Measurements from ENCODE around the gene RIPOR1.

DNA sequence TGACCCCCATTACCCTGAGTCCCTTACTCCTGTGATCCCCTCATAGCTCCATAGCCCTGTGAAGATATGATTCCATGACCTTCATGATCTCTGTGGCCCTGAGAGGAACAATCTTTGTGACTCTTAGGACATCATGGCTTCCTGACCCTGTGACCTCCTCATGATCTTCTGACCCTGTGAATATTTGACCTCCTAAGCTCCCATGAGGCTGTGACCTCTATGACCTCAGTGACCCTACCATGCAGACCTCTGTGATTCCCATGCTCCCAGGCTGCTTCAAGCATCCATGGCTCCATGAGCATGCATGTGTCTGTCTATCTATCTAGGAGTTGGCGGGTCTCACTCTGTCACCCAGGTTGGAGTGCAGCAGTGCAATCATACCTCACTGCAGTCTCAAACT lies 12.1 kb downstream of the RIPOR1 start:
- TF ChIP-seq, protein P1, sequence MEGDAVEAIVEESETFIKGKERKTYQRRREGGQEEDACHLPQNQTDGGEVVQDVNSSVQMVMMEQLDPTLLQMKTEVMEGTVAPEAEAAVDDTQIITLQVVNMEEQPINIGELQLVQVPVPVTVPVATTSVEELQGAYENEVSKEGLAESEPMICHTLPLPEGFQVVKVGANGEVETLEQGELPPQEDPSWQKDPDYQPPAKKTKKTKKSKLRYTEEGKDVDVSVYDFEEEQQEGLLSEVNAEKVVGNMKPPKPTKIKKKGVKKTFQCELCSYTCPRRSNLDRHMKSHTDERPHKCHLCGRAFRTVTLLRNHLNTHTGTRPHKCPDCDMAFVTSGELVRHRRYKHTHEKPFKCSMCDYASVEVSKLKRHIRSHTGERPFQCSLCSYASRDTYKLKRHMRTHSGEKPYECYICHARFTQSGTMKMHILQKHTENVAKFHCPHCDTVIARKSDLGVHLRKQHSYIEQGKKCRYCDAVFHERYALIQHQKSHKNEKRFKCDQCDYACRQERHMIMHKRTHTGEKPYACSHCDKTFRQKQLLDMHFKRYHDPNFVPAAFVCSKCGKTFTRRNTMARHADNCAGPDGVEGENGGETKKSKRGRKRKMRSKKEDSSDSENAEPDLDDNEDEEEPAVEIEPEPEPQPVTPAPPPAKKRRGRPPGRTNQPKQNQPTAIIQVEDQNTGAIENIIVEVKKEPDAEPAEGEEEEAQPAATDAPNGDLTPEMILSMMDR (IDR thresholded peaks at IDR 0.05; ENCODE audit: low read length), result no peak
- TF ChIP-seq EZH2 (IDR thresholded peaks at IDR 0.05; ENCODE audit: borderline replicate concordance, low read length), result no peak
